Skeletal muscle satellite cell (primary cell): ENCODE measurements around the gene TAX1BP3.

Experiments used
- H3K27me3 ChIP-seq: 2 replicates; pipeline ENCODE4 v1.7.0; 2013; ENCODE audit warnings: low read length; ENCODE audit not compliant: control insufficient read depth, insufficient read depth
- H3K36me3 ChIP-seq: 2 replicates; pipeline ENCODE4 v1.7.0; 2013; ENCODE audit warnings: mild to moderate bottlenecking, control low read depth, low read length; ENCODE audit not compliant: insufficient read depth
- H3K4me1 ChIP-seq: 2 replicates; pipeline ENCODE4 v1.7.0; 2013; ENCODE audit warnings: low read length; ENCODE audit not compliant: control insufficient read depth, insufficient read depth
- H3K4me2 ChIP-seq: 2 replicates; pipeline ENCODE4 v1.7.0; 2013; ENCODE audit warnings: mild to moderate bottlenecking, low read length
- H3K4me3 ChIP-seq: 2 replicates; pipeline ENCODE4 v1.7.0; 2013; ENCODE audit warnings: low read length
- H3K9ac ChIP-seq: 2 replicates; pipeline ENCODE4 v1.7.0; 2013; ENCODE audit warnings: mild to moderate bottlenecking, low read depth, low read length, moderate library complexity
- H3K9me3 ChIP-seq: replicated peaks from 2 replicates; pipeline ENCODE4 v1.7.0; 2013; ENCODE audit warnings: mild to moderate bottlenecking, control low read depth, low read length

The TAX1BP3 gene

GRCh38 chr17:3667366-3668278 is 756 bp downstream of the TAX1BP3 start:
- H3K4me3 ChIP-seq = peak overlapping the region; percentile 87
- H3K4me2 ChIP-seq = peak overlapping the region; percentile 85
- H3K9ac ChIP-seq = peak overlapping the region; percentile 99
- H3K36me3 ChIP-seq = peaks cover 38% of the 10 kb centered on the region
- H3K4me1 ChIP-seq = peaks cover 18% of the 10 kb centered on the region
- H3K9me3 ChIP-seq = no peaks in the 10 kb centered on the region
- no peaks in the 10 kb centered on the region for H3K27me3 ChIP-seq

- H3K4me1 ChIP-seq = peaks cover 18% of the 10 kb centered on the region
- no peaks in the 10 kb centered on the region for H3K27me3 ChIP-seq
- peak overlapping the region; percentile 66 for H3K4me3 ChIP-seq
- H3K9me3 ChIP-seq = no peaks in the 10 kb centered on the region
- peak overlapping the region; percentile 85 for H3K4me2 ChIP-seq
- peak overlapping the region; percentile 44 for H3K9ac ChIP-seq
- peaks cover 45% of the 10 kb centered on the region for H3K36me3 ChIP-seq
Observed at GRCh38 chr17:3666516-3666915, 1.9 kb downstream of the TAX1BP3 start.

GRCh38 chr17:3665834-3666233 is 2.5 kb downstream of the TAX1BP3 start:
- Histone ChIP-seq H3K36me3 (peaks cover 52% of the 10 kb centered on the region), H3K4me3 (peak overlapping the region; percentile 66), H3K27me3 (no peaks in the 10 kb centered on the region), H3K9me3 (no peaks in the 10 kb centered on the region), H3K4me2 (peak overlapping the region; percentile 85), H3K9ac (peak overlapping the region; percentile 44), H3K4me1 (peaks cover 20% of the 10 kb centered on the region)

GRCh38 chr17:3663102-3664011 is 5.0 kb downstream of the TAX1BP3 start:
- no peaks in the 10 kb centered on the region for H3K27me3 ChIP-seq
- H3K9ac ChIP-seq = no peak overlapping the region
- H3K4me1 ChIP-seq = peaks cover 37% of the 10 kb centered on the region
- H3K36me3 ChIP-seq = peaks cover 49% of the 10 kb centered on the region
- no peak overlapping the region for H3K4me2 ChIP-seq
- H3K4me3 ChIP-seq = no peak overlapping the region
- H3K9me3 ChIP-seq = no peaks in the 10 kb centered on the region

GRCh38 chr17:3660311-3660891 is 8.0 kb downstream of the TAX1BP3 start:
- Histone ChIP-seq H3K9ac (peak overlapping the region; percentile 8), H3K4me2 (no peak overlapping the region), H3K9me3 (no peaks in the 10 kb centered on the region), H3K4me3 (no peak overlapping the region), H3K27me3 (no peaks in the 10 kb centered on the region), H3K4me1 (peaks cover 24% of the 10 kb centered on the region), H3K36me3 (peaks cover 40% of the 10 kb centered on the region)

- H3K9ac ChIP-seq = peak overlapping the region; percentile 8
- H3K9me3 ChIP-seq = no peaks in the 10 kb centered on the region
- no peak overlapping the region for H3K4me3 ChIP-seq
- H3K27me3 ChIP-seq = no peaks in the 10 kb centered on the region
- H3K4me1 ChIP-seq = peaks cover 24% of the 10 kb centered on the region
- peaks cover 32% of the 10 kb centered on the region for H3K36me3 ChIP-seq
- H3K4me2 ChIP-seq = peak overlapping the region; percentile 6
Observed at GRCh38 chr17:3659541-3660111, 8.8 kb downstream of the TAX1BP3 start.

- peaks cover 25% of the 10 kb centered on the region for H3K36me3 ChIP-seq
- peak overlapping the region; percentile 5 for H3K9ac ChIP-seq
- no peaks in the 10 kb centered on the region for H3K27me3 ChIP-seq
- no peaks in the 10 kb centered on the region for H3K9me3 ChIP-seq
- H3K4me2 ChIP-seq = peak overlapping the region; percentile 6
- H3K4me3 ChIP-seq = no peak overlapping the region
- H3K4me1 ChIP-seq = peaks cover 24% of the 10 kb centered on the region
Observed at GRCh38 chr17:3658784-3659449, 9.5 kb downstream of the TAX1BP3 start.

- Histone ChIP-seq H3K4me2 (no peak overlapping the region), H3K4me3 (no peak overlapping the region), H3K9me3 (no peaks in the 10 kb centered on the region), H3K9ac (no peak overlapping the region), H3K36me3 (peaks cover 19% of the 10 kb centered on the region), H3K27me3 (no peaks in the 10 kb centered on the region), H3K4me1 (peaks cover 24% of the 10 kb centered on the region)
Observed at GRCh38 chr17:3657874-3658783, 10.2 kb downstream of the TAX1BP3 start.

GRCh38 chr17:3657588-3657869 is 10.8 kb downstream of the TAX1BP3 start:
- H3K4me2 ChIP-seq = no peak overlapping the region
- H3K9me3 ChIP-seq = no peaks in the 10 kb centered on the region
- H3K9ac ChIP-seq = no peak overlapping the region
- H3K36me3 ChIP-seq = peaks cover 15% of the 10 kb centered on the region
- H3K4me3 ChIP-seq = no peak overlapping the region
- peaks cover 24% of the 10 kb centered on the region for H3K4me1 ChIP-seq
- no peaks in the 10 kb centered on the region for H3K27me3 ChIP-seq
